Measurements from ENCODE around the gene FAM20A.

The FAM20A gene

GRCh38 chr17:68578236-68578635 lies 22.9 kb downstream of the FAM20A start:
- H3K4me3 ChIP-seq (ENCODE audit: low read depth, low read length), result no peak overlapping the region
- no peak for TF ChIP-seq CTCF (IDR thresholded peaks at IDR 0.05; ENCODE audit: control insufficient read depth, extremely low read depth, insufficient read depth)
- no peak for DNase-seq (ENCODE audit: low read depth)

- H3K4me3 ChIP-seq (ENCODE audit: low read depth, low read length), result no peak overlapping the region
- no peak for TF ChIP-seq CTCF (IDR thresholded peaks at IDR 0.05; ENCODE audit: control insufficient read depth, extremely low read depth, insufficient read depth)
- no peak for DNase-seq (ENCODE audit: low read depth)
Measured at GRCh38 chr17:68577497-68577821, 23.7 kb downstream of the FAM20A start.

- TF ChIP-seq CTCF (IDR thresholded peaks at IDR 0.05; ENCODE audit: control insufficient read depth, extremely low read depth, insufficient read depth), result no peak
- no peak for DNase-seq (ENCODE audit: low read depth)
- no peak overlapping the region for H3K4me3 ChIP-seq (ENCODE audit: low read depth, low read length)
Measured at GRCh38 chr17:68576811-68577496, 24.2 kb downstream of the FAM20A start.

- DNase-seq (ENCODE audit: low read depth), result no peak
- TF ChIP-seq CTCF (IDR thresholded peaks at IDR 0.05; ENCODE audit: control insufficient read depth, extremely low read depth, insufficient read depth), result no peak
- no peak overlapping the region for H3K4me3 ChIP-seq (ENCODE audit: low read depth, low read length)
Measured at GRCh38 chr17:68576137-68576536, 25.0 kb downstream of the FAM20A start.

- no peak for DNase-seq (ENCODE audit: low read depth)
- no peak overlapping the region for H3K4me3 ChIP-seq (ENCODE audit: low read depth, low read length)
- TF ChIP-seq CTCF (IDR thresholded peaks at IDR 0.05; ENCODE audit: control insufficient read depth, extremely low read depth, insufficient read depth), result no peak
Measured at GRCh38 chr17:68573338-68573737, 27.8 kb downstream of the FAM20A start.

GRCh38 chr17:68572138-68572842 lies 28.9 kb downstream of the FAM20A start:
- H3K4me3 ChIP-seq (ENCODE audit: low read depth, low read length), result no peak overlapping the region
- no peak for TF ChIP-seq CTCF (IDR thresholded peaks at IDR 0.05; ENCODE audit: control insufficient read depth, extremely low read depth, insufficient read depth)
- DNase-seq (ENCODE audit: low read depth), result no peak

GRCh38 chr17:68570526-68570925 lies 30.6 kb downstream of the FAM20A start:
- TF ChIP-seq CTCF (IDR thresholded peaks at IDR 0.05; ENCODE audit: control insufficient read depth, extremely low read depth, insufficient read depth), result no peak
- no peak overlapping the region for H3K4me3 ChIP-seq (ENCODE audit: low read depth, low read length)
- no peak for DNase-seq (ENCODE audit: low read depth)

Data from LNCaP clone FGC (cell line).